Measurements from ENCODE around the gene BSX. TPM values are rescaled to one million over a fixed set of nuclear protein-coding genes. Genes with fewer than 3 reads are reported as not detected.

BSX gene
- polyA plus RNA-seq, 3 donors, result not detected

- H3K27ac ChIP-seq (ENCODE audit: low read depth in 1 of 2, low read length in 2 of 2), result no peak overlapping the region
- no peaks in the 10 kb centered on the region for H3K36me3 ChIP-seq (replicated peaks in 1 of 2; ENCODE audit: control insufficient read depth in 1 of 2, insufficient read depth in 2 of 2, low read length in 2 of 2)
- H3K4me2 ChIP-seq (replicated peaks; ENCODE audit: extremely low read depth, low read length, poor library complexity, severe bottlenecking), result peak overlapping the region; percentile 72
- peaks cover 11% of the 10 kb centered on the region for H3K4me1 Mint-ChIP-seq
- no peak for TF ChIP-seq CTCF (IDR thresholded peaks at IDR 0.05)
- H3K9ac ChIP-seq (ENCODE audit: insufficient read depth, low read length, poor library complexity, severe bottlenecking), result no peak overlapping the region
- peaks cover 0 to 48% of the 10 kb centered on the region in 2 donors for H3K9me3 ChIP-seq (replicated peaks in 1 of 2; ENCODE audit: control insufficient read depth in 1 of 2, insufficient read depth in 1 of 2, low read length in 2 of 2)
- H3K79me2 ChIP-seq (ENCODE audit: insufficient read depth, low read length), result no peaks in the 10 kb centered on the region
- H3K27me3 ChIP-seq (ENCODE audit: control insufficient read depth in 2 of 2, insufficient read depth in 2 of 2, low read length in 2 of 2), result peaks cover 83 to 98% of the 10 kb centered on the region in 2 donors
- peak overlapping the region; percentile 75 to 79 for H3K4me3 Mint-ChIP-seq
- DNase-seq, result no peak
- H3K4me1 ChIP-seq (ENCODE audit: control insufficient read depth in 1 of 2, insufficient read depth in 2 of 2, low read length in 2 of 2), result peaks cover 4 to 14% of the 10 kb centered on the region in 2 donors
- no peaks in the 10 kb centered on the region for H4K20me1 ChIP-seq (ENCODE audit: insufficient read depth, low read length)
- H3K4me3 ChIP-seq (replicated peaks in 1 of 3; ENCODE audit: low read depth in 2 of 3, low read length in 3 of 3), result peak overlapping the region in 1 of 3 experiments; percentile 63
- H3K27ac Mint-ChIP-seq, result no peak overlapping the region
- WGBS (ENCODE audit: insufficient coverage), result 8% methylated on average over 11 of the region's 26 CpGs
- peak overlapping the region; percentile 57 for H2AFZ ChIP-seq (ENCODE audit: insufficient read depth, low read depth, low read length, poor library complexity, severe bottlenecking)
- intact Hi-C loops (cut with micrococcal nuclease), result no loop called here
- H3K27me3 Mint-ChIP-seq (ENCODE audit: low read depth in 3 of 3), result peaks cover 94 to 95% (median 94%) of the 10 kb centered on the region in 3 donors
- peaks cover 6 to 12% of the 10 kb centered on the region in 2 donors for H3K36me3 Mint-ChIP-seq
- peaks cover 4 to 34% (median 15%) of the 10 kb centered on the region in 7 donors for H3K9me3 Mint-ChIP-seq
These were observed 2.0 kb upstream of the BSX start for GRCh38 chr11:122983438-122984185.

GRCh38 chr11:122979815-122980595 lies 1.6 kb downstream of the BSX start:
- intact Hi-C loops (cut with micrococcal nuclease), result no loop called here
- Histone ChIP-seq H3K9ac (ENCODE audit: insufficient read depth, low read length, poor library complexity, severe bottlenecking) (no peak overlapping the region), H3K4me1 (ENCODE audit: control insufficient read depth in 1 of 2, insufficient read depth in 2 of 2, low read length in 2 of 2) (peaks cover 4 to 14% of the 10 kb centered on the region in 2 donors), H2AFZ (ENCODE audit: insufficient read depth, low read depth, low read length, poor library complexity, severe bottlenecking) (no peak overlapping the region), H3K9me3 (replicated peaks in 1 of 2; ENCODE audit: control insufficient read depth in 1 of 2, insufficient read depth in 1 of 2, low read length in 2 of 2) (peaks cover 0 to 67% of the 10 kb centered on the region in 2 donors), H3K4me3 (replicated peaks in 1 of 3; ENCODE audit: low read depth in 2 of 3, low read length in 3 of 3) (no peak overlapping the region), H3K27ac (ENCODE audit: low read depth in 1 of 2, low read length in 2 of 2) (no peak overlapping the region), H3K4me2 (replicated peaks; ENCODE audit: extremely low read depth, low read length, poor library complexity, severe bottlenecking) (no peak overlapping the region), H3K36me3 (replicated peaks in 1 of 2; ENCODE audit: control insufficient read depth in 1 of 2, insufficient read depth in 2 of 2, low read length in 2 of 2) (no peaks in the 10 kb centered on the region), H4K20me1 (ENCODE audit: insufficient read depth, low read length) (no peaks in the 10 kb centered on the region), H3K27me3 (ENCODE audit: control insufficient read depth in 2 of 2, insufficient read depth in 2 of 2, low read length in 2 of 2) (peaks cover 93 to 100% of the 10 kb centered on the region in 2 donors), H3K79me2 (ENCODE audit: insufficient read depth, low read length) (no peaks in the 10 kb centered on the region)
- Mint-ChIP-seq H3K27me3 (ENCODE audit: low read depth in 3 of 3) (peaks cover 99 to 100% (median 100%) of the 10 kb centered on the region in 3 donors), H3K36me3 (peaks cover 6 to 15% of the 10 kb centered on the region in 2 donors), H3K4me3 (peak overlapping the region in 1 of 2 donors; percentile 79), H3K9me3 (peaks cover 4 to 50% (median 18%) of the 10 kb centered on the region in 7 donors), H3K4me1 (peaks cover 15% of the 10 kb centered on the region), H3K27ac (no peak overlapping the region)
- TF ChIP-seq CTCF (IDR thresholded peaks at IDR 0.05), result no peak
- WGBS (ENCODE audit: insufficient coverage), result 7% methylated on average over 24 of the region's 27 CpGs
- DNase-seq, result no peak

Data from CD14-positive monocyte (primary cell).